DOHH2 (cell line): ENCODE data around the gene AP3D1.

ENCODE experiments used
- EZH2phosphoT487 ChIP-seq: fragments of 200-600 bp; sonication (generic); IDR thresholded peaks from 2 replicates; pipeline ENCODE4 v1.6.1; 2017; ENCODE audit warnings: borderline replicate concordance, mild to moderate bottlenecking, antibody characterized with exemption, low read length, moderate library complexity, mixed read lengths
- TF ChIP-seq, protein P1 (sequence below): fragments of 200-600 bp; sonication (generic); IDR thresholded peaks from one replicate; pipeline ENCODE4 v1.5.1; 2014; ENCODE audit warnings: antibody characterized with exemption, mild to moderate bottlenecking, low read depth, low read length; ENCODE audit not compliant: poor library complexity, severe bottlenecking

DNA sequence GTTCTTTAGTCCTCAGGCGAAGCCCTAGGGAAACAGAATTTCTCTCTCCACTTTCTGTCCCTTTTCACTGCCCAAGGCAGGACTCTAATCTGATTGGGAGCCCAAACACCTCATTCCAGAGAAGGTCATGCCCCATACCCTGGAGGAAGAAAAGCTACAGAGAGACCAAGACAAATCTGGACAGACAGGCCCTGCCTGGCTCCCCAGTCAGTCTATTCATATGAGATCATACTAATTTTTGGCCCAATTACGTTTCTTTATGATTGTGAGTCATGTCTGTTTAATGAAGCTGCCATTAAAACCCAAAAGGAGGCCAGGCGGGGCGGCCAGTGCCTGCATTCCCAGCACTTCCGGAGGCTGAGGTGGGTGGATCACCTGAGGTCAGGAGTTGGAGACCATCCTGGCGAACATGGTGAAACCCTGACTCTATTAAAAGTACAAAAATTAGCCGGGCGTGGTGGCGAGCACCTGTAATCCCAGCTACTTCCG lies 3.3 kb upstream of the AP3D1 start:
- TF ChIP-seq, protein P1, sequence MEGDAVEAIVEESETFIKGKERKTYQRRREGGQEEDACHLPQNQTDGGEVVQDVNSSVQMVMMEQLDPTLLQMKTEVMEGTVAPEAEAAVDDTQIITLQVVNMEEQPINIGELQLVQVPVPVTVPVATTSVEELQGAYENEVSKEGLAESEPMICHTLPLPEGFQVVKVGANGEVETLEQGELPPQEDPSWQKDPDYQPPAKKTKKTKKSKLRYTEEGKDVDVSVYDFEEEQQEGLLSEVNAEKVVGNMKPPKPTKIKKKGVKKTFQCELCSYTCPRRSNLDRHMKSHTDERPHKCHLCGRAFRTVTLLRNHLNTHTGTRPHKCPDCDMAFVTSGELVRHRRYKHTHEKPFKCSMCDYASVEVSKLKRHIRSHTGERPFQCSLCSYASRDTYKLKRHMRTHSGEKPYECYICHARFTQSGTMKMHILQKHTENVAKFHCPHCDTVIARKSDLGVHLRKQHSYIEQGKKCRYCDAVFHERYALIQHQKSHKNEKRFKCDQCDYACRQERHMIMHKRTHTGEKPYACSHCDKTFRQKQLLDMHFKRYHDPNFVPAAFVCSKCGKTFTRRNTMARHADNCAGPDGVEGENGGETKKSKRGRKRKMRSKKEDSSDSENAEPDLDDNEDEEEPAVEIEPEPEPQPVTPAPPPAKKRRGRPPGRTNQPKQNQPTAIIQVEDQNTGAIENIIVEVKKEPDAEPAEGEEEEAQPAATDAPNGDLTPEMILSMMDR: no peak
- TF ChIP-seq EZH2phosphoT487: no peak
